Measurements from ENCODE around the gene LONRF2.
"Not testable (repeated sequence)": the region's sequence is repeated elsewhere in the genome, so short reads cannot be mapped to it uniquely, and the experiment has no call there.

The LONRF2 gene

DNA sequence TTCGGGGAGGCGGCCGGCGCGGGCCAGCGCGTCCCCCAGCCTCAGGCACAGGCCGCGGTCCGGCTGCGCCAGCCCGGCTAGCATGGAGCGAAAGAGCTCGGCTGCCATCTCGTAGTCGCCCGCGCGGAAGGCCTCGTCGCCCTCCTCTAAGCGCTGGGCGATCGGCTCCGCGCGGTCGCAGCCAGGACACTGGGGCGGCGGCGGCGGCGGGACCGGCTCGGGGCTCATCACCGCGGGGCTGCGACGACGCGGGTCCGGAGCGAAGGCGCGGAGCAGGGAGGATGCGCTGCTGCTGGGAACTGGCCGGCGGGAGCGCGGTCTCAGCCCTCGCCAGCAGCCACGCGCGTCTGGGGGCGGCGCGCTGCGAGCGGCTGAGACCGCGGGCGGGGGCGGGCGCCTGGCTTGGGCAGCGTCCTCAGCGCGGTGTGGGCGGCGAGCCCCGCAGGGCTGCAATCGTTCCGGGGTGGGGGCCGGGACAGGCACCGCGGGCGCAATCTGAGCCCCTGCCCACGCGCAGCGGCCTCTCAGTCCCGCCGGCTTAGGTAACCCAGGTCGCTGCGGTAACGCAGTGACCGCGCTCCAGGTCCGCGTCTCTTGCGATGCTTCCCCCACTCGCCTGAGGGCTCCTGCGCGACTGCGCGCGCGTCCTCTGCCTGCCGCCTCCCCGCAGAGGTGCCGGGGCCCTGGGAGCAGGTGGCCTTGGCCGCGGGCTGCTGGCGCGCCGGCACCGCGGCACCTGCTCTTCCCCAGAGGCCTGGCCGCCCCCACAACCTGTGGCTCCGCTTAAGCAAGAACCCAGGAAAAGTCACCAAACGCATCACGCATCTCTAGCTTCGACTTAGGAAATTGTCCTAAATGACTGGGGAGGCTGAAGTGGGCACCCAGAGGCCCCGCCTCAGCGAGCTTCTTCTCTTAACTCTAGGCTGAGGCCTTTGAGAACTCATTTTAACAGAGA lies at the start of gene LONRF2:
Gene LONRF2, minus strand, starts transcription at position 636 of the 955 bp plus-strand sequence. Its CDS starts 408 bp downstream, at position 228.
- Histone ChIP-seq H3K27me3 (ENCODE audit: low read depth) (no peaks in the 10 kb centered on the region), H3K36me3 (replicated peaks) (no peaks in the 10 kb centered on the region; the same call in 1 of the 2 replicates), H3K4me1 (peaks cover 4% of the 10 kb centered on the region; the same call in 1 of the 2 replicates), H3K9me3 (peaks cover 14% of the 10 kb centered on the region), H3K4me3 (peak within 1 kb of the TSS; percentile 37)
- peak; percentile 20 to 68 for DNase-seq (ENCODE audit: low spot score in 2 of 2)
- in situ Hi-C loops (cut with MboI; ENCODE audit: low sequenced_read_pairs), result no loop called here

DNA sequence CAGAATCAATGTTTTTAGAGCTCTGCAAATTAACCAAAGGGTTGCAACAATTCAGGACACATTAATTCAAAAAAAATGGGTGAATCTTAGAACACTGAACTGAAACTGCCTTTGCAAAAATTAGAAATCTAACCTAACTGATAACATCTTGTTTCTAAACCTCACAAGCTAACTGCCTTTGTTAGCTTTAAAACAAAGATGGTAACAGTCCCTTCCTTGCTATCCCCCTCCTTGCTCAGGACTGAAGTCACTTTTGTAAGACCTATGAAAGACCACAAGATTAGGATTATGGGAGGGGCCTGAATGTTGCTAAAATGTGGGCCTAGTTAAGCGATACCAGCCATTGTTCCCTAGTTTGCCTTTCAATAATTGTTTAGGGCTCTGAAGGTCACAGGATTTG lies 44.9 kb upstream of the LONRF2 start:
- no peaks in the 10 kb centered on the region for H3K36me3 ChIP-seq (replicated peaks)
- H3K9me3 ChIP-seq, result no peaks in the 10 kb centered on the region
- no peaks in the 10 kb centered on the region for H3K27me3 ChIP-seq (ENCODE audit: low read depth)
- no peak overlapping the region for H3K4me3 ChIP-seq
- H3K4me1 ChIP-seq, result peaks cover 6% of the 10 kb centered on the region; the same call in 1 of the 2 replicates
- DNase-seq (ENCODE audit: low spot score in 2 of 2), result no peak
- in situ Hi-C loops (cut with MboI; ENCODE audit: low sequenced_read_pairs), result no loop called here

GRCh38 chr2:100365434-100365833 lies 43.1 kb upstream of the LONRF2 start:
- Histone ChIP-seq H3K4me3 (no peak overlapping the region), H3K27me3 (ENCODE audit: low read depth) (no peaks in the 10 kb centered on the region), H3K4me1 (peaks cover 6% of the 10 kb centered on the region; the same call in 1 of the 2 replicates), H3K9me3 (peaks cover 3% of the 10 kb centered on the region; the same call in 1 of the 2 replicates), H3K36me3 (replicated peaks) (no peaks in the 10 kb centered on the region)
- in situ Hi-C loops (cut with MboI; ENCODE audit: low sequenced_read_pairs), result no loop called here
- no peak for DNase-seq (ENCODE audit: low spot score in 2 of 2)

GRCh38 chr2:100362269-100362668 lies 40.0 kb upstream of the LONRF2 start:
- H3K9me3 ChIP-seq; H3K4me1 ChIP-seq; H3K36me3 ChIP-seq (replicated peaks); H3K4me3 ChIP-seq; DNase-seq (ENCODE audit: low spot score in 2 of 2); in situ Hi-C loops (cut with MboI; ENCODE audit: low sequenced_read_pairs); H3K27me3 ChIP-seq (ENCODE audit: low read depth): not testable (repeated sequence)

DNA sequence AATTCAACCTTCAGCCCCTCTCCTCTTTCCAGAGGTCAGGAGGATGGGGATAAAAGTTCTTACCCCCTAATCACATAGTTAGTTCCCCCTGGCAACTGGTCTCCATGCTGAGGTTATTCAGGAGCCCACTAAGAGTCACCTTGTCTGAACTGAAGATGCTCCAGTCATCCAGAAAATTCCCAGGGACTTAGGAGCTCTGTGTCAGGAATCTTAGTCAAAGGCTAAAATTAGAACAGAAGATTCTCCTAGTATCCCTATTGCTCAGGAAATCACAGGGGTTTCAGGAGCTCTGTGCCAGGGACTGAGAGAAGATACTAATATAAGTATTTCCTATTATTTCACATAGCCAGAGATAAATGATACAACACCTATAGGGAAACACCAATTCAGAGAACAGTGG lies 37.3 kb upstream of the LONRF2 start:
- H3K4me1 ChIP-seq, result no peaks in the 10 kb centered on the region
- peaks cover 3% of the 10 kb centered on the region; the same call in 1 of the 2 replicates for H3K9me3 ChIP-seq
- in situ Hi-C loops (cut with MboI; ENCODE audit: low sequenced_read_pairs), result no loop called here
- no peaks in the 10 kb centered on the region for H3K36me3 ChIP-seq (replicated peaks)
- H3K4me3 ChIP-seq, result no peak overlapping the region
- H3K27me3 ChIP-seq (ENCODE audit: low read depth), result no peaks in the 10 kb centered on the region
- no peak for DNase-seq (ENCODE audit: low spot score in 2 of 2)

- in situ Hi-C loops (cut with MboI; ENCODE audit: low sequenced_read_pairs), result no loop called here
Measured at GRCh38 chr2:100358554-100358953, 36.3 kb upstream of the LONRF2 start.

DNA sequence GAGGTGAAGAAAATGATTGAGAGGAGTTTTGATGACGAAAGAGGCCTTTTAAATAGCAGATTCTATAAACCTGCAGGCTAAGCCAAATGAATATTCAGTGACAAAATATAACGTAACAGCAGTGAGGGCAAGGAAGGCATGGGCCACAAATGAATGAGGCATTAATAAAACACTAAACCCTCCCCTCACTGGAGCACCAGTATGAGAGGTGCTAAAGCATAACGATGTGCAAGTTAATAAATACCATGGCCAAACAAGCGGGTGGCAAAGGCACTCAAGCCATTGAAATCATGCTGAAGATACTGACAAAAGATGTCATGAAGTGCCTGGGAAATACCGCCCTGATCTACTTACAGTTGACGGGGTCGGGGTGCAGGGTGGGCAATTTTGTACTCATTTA lies 30.2 kb upstream of the LONRF2 start:
- Histone ChIP-seq H3K4me3 (no peak overlapping the region), H3K4me1 (no peaks in the 10 kb centered on the region), H3K27me3 (ENCODE audit: low read depth) (no peaks in the 10 kb centered on the region), H3K36me3 (replicated peaks) (no peaks in the 10 kb centered on the region), H3K9me3 (no peaks in the 10 kb centered on the region)
- no peak for DNase-seq (ENCODE audit: low spot score in 2 of 2)
- in situ Hi-C loops (cut with MboI; ENCODE audit: low sequenced_read_pairs), result no loop called here

More at GRCh38 chr2:100358554-100358953, 36.3 kb upstream of the LONRF2 start:
- H3K27me3 ChIP-seq (ENCODE audit: low read depth), result no peaks in the 10 kb centered on the region
- peaks cover 3% of the 10 kb centered on the region; the same call in 1 of the 2 replicates for H3K9me3 ChIP-seq
- DNase-seq (ENCODE audit: low spot score in 2 of 2), result no peak
- no peaks in the 10 kb centered on the region for H3K4me1 ChIP-seq
- H3K36me3 ChIP-seq (replicated peaks), result no peaks in the 10 kb centered on the region
- no peak overlapping the region for H3K4me3 ChIP-seq

DNA sequence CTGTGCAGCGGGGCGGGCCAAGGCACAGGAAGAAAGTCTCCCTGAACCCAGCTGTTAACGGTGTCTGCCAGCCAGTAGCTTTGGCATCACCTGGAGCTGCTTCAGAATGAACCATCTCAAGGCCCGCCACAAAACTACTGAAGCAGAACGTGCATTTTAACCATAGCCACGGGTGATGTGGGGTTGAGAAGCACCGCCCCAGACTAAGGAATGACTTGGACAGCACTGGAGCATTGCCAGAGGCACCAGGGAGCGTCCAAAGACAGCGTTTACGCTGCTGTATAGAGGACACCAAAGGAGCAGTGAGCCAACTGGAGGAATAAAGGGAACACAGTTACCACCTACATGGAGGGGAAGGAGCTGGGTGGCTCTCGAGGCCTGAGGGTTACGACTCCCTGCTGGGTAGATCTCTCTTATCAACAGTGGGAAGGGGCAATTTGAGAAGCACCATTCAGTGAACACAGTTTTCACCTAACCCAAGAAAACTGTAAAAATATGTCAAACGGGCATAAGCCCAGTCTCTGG lies 28.4 kb upstream of the LONRF2 start:
- in situ Hi-C loops (cut with MboI; ENCODE audit: low sequenced_read_pairs), result no loop called here
- H3K9me3 ChIP-seq, result no peaks in the 10 kb centered on the region
- DNase-seq (ENCODE audit: low spot score in 2 of 2), result no peak
- H3K36me3 ChIP-seq (replicated peaks), result no peaks in the 10 kb centered on the region
- H3K4me1 ChIP-seq, result no peaks in the 10 kb centered on the region
- H3K27me3 ChIP-seq (ENCODE audit: low read depth), result no peaks in the 10 kb centered on the region
- H3K4me3 ChIP-seq, result no peak overlapping the region

DNA sequence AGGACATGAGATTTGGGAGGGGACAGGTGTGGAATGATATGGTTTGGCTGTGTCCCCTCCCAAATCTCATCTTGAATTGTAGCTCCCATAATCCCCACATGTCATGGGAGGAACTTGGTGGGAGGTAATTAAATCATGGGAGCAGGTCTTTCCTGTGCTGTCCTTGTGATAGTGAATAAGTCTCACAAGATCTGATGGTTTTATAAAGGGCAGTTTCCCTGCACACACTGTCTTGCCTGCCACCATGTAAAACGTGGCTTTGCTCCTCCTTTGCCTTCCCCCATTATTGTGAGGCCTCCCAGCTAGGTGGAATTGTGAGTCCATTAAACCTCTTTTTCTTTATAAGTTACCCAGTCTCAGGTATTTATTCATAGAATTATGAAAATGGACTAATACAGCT lies 22.8 kb upstream of the LONRF2 start:
- H3K27me3 ChIP-seq (ENCODE audit: low read depth); H3K9me3 ChIP-seq; in situ Hi-C loops (cut with MboI; ENCODE audit: low sequenced_read_pairs); H3K4me3 ChIP-seq; H3K4me1 ChIP-seq; H3K36me3 ChIP-seq (replicated peaks); DNase-seq (ENCODE audit: low spot score in 2 of 2): not testable (repeated sequence)

- Histone ChIP-seq H3K27me3 (ENCODE audit: low read depth) (no peaks in the 10 kb centered on the region), H3K9me3 (no peaks in the 10 kb centered on the region), H3K4me1 (no peaks in the 10 kb centered on the region), H3K4me3 (no peak overlapping the region), H3K36me3 (replicated peaks) (no peaks in the 10 kb centered on the region)
- no peak for DNase-seq (ENCODE audit: low spot score in 2 of 2)
- in situ Hi-C loops (cut with MboI; ENCODE audit: low sequenced_read_pairs), result no loop called here
Measured at GRCh38 chr2:100344433-100344832, 22.1 kb upstream of the LONRF2 start.

DNA sequence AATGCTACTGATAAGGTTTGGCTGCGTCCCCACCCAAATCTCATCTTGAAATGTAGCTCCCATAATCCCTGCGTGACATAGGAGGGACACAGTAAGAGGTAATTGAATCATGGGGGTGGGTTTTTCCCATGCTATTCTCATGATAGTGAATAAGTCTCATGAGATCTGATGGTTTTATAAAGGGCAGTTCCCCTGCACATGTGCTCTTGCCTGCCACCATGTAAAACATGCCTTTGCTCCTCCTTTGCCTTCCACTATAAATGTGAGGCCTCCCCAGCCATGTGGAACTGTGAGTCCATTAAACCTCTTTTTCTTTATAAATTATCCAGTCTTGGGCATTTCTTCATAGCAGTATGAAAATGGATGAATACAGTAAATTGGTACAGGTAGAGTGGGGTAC lies 20.2 kb upstream of the LONRF2 start:
- in situ Hi-C loops (cut with MboI; ENCODE audit: low sequenced_read_pairs); H3K4me1 ChIP-seq; H3K27me3 ChIP-seq (ENCODE audit: low read depth); H3K36me3 ChIP-seq (replicated peaks); H3K4me3 ChIP-seq; H3K9me3 ChIP-seq; DNase-seq (ENCODE audit: low spot score in 2 of 2): not testable (repeated sequence)

GRCh38 chr2:100339823-100340222 lies 17.5 kb upstream of the LONRF2 start:
- H3K4me1 ChIP-seq, result no peaks in the 10 kb centered on the region
- H3K4me3 ChIP-seq, result no peak overlapping the region
- H3K9me3 ChIP-seq, result no peaks in the 10 kb centered on the region
- no peaks in the 10 kb centered on the region for H3K36me3 ChIP-seq (replicated peaks)
- peaks cover 3% of the 10 kb centered on the region; the same call in 1 of the 2 replicates for H3K27me3 ChIP-seq (ENCODE audit: low read depth)
- in situ Hi-C loops (cut with MboI; ENCODE audit: low sequenced_read_pairs), result no loop called here
- DNase-seq (ENCODE audit: low spot score in 2 of 2), result no peak

- H3K27me3 ChIP-seq (ENCODE audit: low read depth), result peaks cover 3% of the 10 kb centered on the region; the same call in 1 of the 2 replicates
- H3K4me3 ChIP-seq, result no peak overlapping the region
- H3K9me3 ChIP-seq, result no peaks in the 10 kb centered on the region
- H3K4me1 ChIP-seq, result no peaks in the 10 kb centered on the region
- in situ Hi-C loops (cut with MboI; ENCODE audit: low sequenced_read_pairs), result no loop called here
- no peaks in the 10 kb centered on the region for H3K36me3 ChIP-seq (replicated peaks)
- no peak for DNase-seq (ENCODE audit: low spot score in 2 of 2)
Measured at GRCh38 chr2:100334929-100335328, 12.6 kb upstream of the LONRF2 start.

DNA sequence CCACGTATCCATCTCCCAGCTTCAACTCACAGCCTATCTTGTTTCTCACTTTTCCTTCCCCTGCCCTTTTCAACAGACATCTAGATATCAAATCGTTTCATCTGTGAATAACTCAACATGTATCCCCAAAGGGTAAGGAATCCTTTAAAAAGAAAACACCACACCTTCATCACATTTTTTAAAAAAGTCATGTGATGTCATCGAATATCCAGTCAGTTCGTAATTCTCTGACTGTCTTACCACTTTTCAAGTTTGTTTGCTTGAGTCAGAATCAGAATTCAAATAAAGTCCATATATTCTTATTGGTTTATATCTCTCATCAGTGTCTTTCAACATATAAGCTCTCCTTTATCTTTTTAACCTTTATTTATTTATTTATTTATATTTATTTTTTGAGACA lies 5.4 kb upstream of the LONRF2 start:
- Histone ChIP-seq H3K36me3 (replicated peaks) (no peaks in the 10 kb centered on the region), H3K27me3 (ENCODE audit: low read depth) (no peaks in the 10 kb centered on the region), H3K4me1 (no peaks in the 10 kb centered on the region), H3K4me3 (no peak overlapping the region), H3K9me3 (no peaks in the 10 kb centered on the region)
- no peak for DNase-seq (ENCODE audit: low spot score in 2 of 2)
- in situ Hi-C loops (cut with MboI; ENCODE audit: low sequenced_read_pairs), result no loop called here

Data from HAP-1 (cell line).